Loucy (cell line): ENCODE measurements around the gene THADA.

Experiments
- EZH2phosphoT487 ChIP-seq: fragments of 200-600 bp; IDR thresholded peaks from 2 replicates; pipeline ENCODE4 v1.6.1; 2018; ENCODE audit warnings: antibody characterized with exemption, mild to moderate bottlenecking, moderate library complexity, borderline replicate concordance
- TF ChIP-seq, protein P1 (sequence below): fragments of 200-600 bp; sonication (generic); conservative IDR thresholded peaks from 2 replicates; pipeline ENCODE4 v1.5.1; 2014; ENCODE audit warnings: mild to moderate bottlenecking, antibody characterized with exemption, low read length

DNA sequence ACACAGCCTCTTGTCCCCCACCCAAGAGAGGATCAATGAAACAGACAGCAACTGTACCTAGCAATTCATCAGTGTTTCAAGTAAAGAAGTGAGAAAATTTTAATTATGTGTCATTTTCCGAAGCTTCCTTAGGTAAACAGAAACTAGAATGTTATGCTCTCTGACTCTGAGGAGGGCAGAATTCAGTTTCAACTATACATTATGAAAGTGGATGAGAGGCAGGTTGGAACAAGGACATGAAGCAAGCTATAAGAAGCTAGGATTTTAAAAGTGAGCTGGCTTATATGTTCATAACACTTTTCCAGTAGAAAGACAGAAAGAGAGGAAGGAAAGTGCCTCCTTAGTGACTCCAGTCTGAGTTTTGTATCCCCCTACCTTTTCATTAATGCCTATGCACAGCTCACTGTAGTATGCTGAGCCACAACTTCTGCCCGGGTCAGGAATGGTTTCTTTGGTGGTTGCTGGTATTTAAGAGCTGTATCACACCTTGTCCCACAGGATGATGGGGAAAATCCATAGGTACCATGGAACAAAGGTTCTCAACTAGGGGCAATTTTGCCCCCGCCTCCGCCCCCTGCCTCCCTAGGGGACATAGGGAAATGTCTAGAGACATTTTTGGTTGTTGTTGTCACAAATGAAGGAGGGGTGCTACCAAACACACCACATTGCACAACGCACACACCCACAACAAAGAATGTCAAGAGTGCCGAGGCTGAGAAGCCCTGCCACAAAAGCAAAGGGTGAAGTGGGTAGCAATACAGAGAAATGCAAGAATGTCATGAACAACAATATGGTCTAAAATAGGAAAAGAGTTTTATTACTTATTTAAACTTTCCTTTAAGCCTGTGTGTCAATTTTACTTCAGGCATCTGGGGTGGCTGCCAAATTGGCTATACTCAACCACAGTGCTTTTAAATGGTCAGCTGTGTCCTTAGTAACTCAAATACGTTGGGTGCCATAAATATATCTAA lies 208.5 kb downstream of the THADA start:
- TF ChIP-seq, protein P1, sequence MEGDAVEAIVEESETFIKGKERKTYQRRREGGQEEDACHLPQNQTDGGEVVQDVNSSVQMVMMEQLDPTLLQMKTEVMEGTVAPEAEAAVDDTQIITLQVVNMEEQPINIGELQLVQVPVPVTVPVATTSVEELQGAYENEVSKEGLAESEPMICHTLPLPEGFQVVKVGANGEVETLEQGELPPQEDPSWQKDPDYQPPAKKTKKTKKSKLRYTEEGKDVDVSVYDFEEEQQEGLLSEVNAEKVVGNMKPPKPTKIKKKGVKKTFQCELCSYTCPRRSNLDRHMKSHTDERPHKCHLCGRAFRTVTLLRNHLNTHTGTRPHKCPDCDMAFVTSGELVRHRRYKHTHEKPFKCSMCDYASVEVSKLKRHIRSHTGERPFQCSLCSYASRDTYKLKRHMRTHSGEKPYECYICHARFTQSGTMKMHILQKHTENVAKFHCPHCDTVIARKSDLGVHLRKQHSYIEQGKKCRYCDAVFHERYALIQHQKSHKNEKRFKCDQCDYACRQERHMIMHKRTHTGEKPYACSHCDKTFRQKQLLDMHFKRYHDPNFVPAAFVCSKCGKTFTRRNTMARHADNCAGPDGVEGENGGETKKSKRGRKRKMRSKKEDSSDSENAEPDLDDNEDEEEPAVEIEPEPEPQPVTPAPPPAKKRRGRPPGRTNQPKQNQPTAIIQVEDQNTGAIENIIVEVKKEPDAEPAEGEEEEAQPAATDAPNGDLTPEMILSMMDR, result no peak
- no peak for TF ChIP-seq EZH2phosphoT487
